Measurements from ENCODE around the gene VIPR2. TPM values are rescaled to one million over a fixed set of nuclear protein-coding genes. Genes with fewer than 3 reads are reported as not detected.

The VIPR2 gene
- total RNA-seq, 4 donors from 2014 or later = 9.3 to 16.6 (median 12.1) TPM

DNA sequence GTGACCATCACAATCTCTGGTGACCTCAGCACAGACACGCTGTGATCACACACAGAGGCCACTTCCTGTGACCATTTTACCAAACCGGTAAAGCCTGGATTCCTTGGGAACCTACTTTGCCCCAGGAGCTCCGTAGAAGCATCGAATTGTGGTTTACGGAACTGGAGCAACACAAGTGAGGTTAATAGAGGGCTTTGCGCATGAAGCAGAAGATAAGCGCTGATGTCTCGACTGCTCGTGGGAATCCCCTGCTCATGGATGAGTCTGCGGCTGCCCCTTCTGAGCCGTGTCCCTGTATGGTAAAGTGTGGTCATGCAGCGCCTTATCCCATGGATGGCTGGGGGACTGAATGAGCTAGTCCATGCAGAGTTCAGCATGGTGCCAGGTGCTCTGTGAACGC is 53.6 kb downstream of the VIPR2 start:
- Histone ChIP-seq H3K36me3 (peaks cover 0 to 5% (median 0%) of the 10 kb centered on the region in 4 donors), H3K27me3 (no peaks in the 10 kb centered on the region), H3K4me3 (no peak overlapping the region), H3K4me1 (peaks cover 2 to 23% (median 4%) of the 10 kb centered on the region in 4 donors), H3K27ac (replicated peaks in 1 of 4) (no peak overlapping the region), H3K9me3 (no peaks in the 10 kb centered on the region)
- no peak for DNase-seq (ENCODE audit: extremely low spot score)
- TF ChIP-seq EP300 (IDR thresholded peaks at IDR 0.05) = no peak
- TF ChIP-seq POLR2AphosphoS5 (IDR thresholded peaks at IDR 0.05) = no peak
- no peak for TF ChIP-seq POLR2A (IDR thresholded peaks at IDR 0.05; ENCODE audit: low read depth)
- TF ChIP-seq, protein P1, sequence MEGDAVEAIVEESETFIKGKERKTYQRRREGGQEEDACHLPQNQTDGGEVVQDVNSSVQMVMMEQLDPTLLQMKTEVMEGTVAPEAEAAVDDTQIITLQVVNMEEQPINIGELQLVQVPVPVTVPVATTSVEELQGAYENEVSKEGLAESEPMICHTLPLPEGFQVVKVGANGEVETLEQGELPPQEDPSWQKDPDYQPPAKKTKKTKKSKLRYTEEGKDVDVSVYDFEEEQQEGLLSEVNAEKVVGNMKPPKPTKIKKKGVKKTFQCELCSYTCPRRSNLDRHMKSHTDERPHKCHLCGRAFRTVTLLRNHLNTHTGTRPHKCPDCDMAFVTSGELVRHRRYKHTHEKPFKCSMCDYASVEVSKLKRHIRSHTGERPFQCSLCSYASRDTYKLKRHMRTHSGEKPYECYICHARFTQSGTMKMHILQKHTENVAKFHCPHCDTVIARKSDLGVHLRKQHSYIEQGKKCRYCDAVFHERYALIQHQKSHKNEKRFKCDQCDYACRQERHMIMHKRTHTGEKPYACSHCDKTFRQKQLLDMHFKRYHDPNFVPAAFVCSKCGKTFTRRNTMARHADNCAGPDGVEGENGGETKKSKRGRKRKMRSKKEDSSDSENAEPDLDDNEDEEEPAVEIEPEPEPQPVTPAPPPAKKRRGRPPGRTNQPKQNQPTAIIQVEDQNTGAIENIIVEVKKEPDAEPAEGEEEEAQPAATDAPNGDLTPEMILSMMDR (IDR thresholded peaks at IDR 0.05) = no peak
- 94% methylated on average over 12 of the region's 13 CpGs for WGBS
- intact Hi-C loops (cut with DNase I) = no loop called here

- intact Hi-C loops (cut with DNase I) = no loop called here
- no peak for TF ChIP-seq POLR2AphosphoS5 (IDR thresholded peaks at IDR 0.05)
- TF ChIP-seq POLR2A (IDR thresholded peaks at IDR 0.05; ENCODE audit: low read depth) = no peak
- TF ChIP-seq, protein P1 (IDR thresholded peaks at IDR 0.05) = no peak
- no peak for TF ChIP-seq EP300 (IDR thresholded peaks at IDR 0.05)
- WGBS = 87% methylated on average over 16 of the region's 18 CpGs
- H3K4me1 ChIP-seq = peaks cover 0 to 14% (median 0%) of the 10 kb centered on the region in 4 donors
- peaks cover 0 to 5% (median 0%) of the 10 kb centered on the region in 4 donors for H3K36me3 ChIP-seq
- no peak for DNase-seq (ENCODE audit: extremely low spot score)
- no peak overlapping the region for H3K27ac ChIP-seq (replicated peaks in 1 of 4)
- no peaks in the 10 kb centered on the region for H3K9me3 ChIP-seq
- no peaks in the 10 kb centered on the region for H3K27me3 ChIP-seq
- H3K4me3 ChIP-seq = no peak overlapping the region
Observed at GRCh38 chr7:159088016-159088865, 56.4 kb downstream of the VIPR2 start.

GRCh38 chr7:159086301-159086925 is 58.3 kb downstream of the VIPR2 start:
- peaks cover 0 to 12% (median 0%) of the 10 kb centered on the region in 4 donors for H3K4me1 ChIP-seq
- intact Hi-C loops (cut with DNase I) = no loop called here
- no peaks in the 10 kb centered on the region for H3K36me3 ChIP-seq
- DNase-seq (ENCODE audit: extremely low spot score) = no peak
- no peak overlapping the region for H3K27ac ChIP-seq (replicated peaks in 1 of 4)
- no peaks in the 10 kb centered on the region for H3K27me3 ChIP-seq
- WGBS = 84% methylated on average over 10 of the region's 10 CpGs
- no peak overlapping the region for H3K4me3 ChIP-seq
- no peaks in the 10 kb centered on the region for H3K9me3 ChIP-seq
- TF ChIP-seq EP300 (IDR thresholded peaks at IDR 0.05) (no peak), POLR2A (IDR thresholded peaks at IDR 0.05; ENCODE audit: low read depth) (no peak), POLR2AphosphoS5 (IDR thresholded peaks at IDR 0.05) (no peak)
- TF ChIP-seq, protein P1 (IDR thresholded peaks at IDR 0.05) = no peak

- H3K9me3 ChIP-seq = no peaks in the 10 kb centered on the region
- no peak for DNase-seq (ENCODE audit: extremely low spot score)
- H3K4me3 ChIP-seq = no peak overlapping the region
- H3K36me3 ChIP-seq = no peaks in the 10 kb centered on the region
- H3K27me3 ChIP-seq = no peaks in the 10 kb centered on the region
- intact Hi-C loops (cut with DNase I) = no loop called here
- H3K27ac ChIP-seq (replicated peaks in 1 of 4) = no peak overlapping the region
- 87% methylated on average over 20 of the region's 27 CpGs for WGBS
- peaks cover 0 to 12% (median 0%) of the 10 kb centered on the region in 4 donors for H3K4me1 ChIP-seq
- TF ChIP-seq POLR2A (IDR thresholded peaks at IDR 0.05; ENCODE audit: low read depth) = no peak
- no peak for TF ChIP-seq POLR2AphosphoS5 (IDR thresholded peaks at IDR 0.05)
- TF ChIP-seq, protein P1 (IDR thresholded peaks at IDR 0.05) = no peak
- no peak for TF ChIP-seq EP300 (IDR thresholded peaks at IDR 0.05)
Observed at GRCh38 chr7:159084069-159084801, 60.4 kb downstream of the VIPR2 start.
